ENCODE data around the gene NFIA. TPM values are rescaled to one million over a fixed set of nuclear protein-coding genes. Genes with fewer than 3 reads are reported as not detected.

Gene NFIA
- total and polyA plus RNA-seq, 2 of the 13 experiments (the other 11 are each of a cell fraction or from before 2014, with no cell fraction given), result 14.7 to 28.5 TPM

DNA sequence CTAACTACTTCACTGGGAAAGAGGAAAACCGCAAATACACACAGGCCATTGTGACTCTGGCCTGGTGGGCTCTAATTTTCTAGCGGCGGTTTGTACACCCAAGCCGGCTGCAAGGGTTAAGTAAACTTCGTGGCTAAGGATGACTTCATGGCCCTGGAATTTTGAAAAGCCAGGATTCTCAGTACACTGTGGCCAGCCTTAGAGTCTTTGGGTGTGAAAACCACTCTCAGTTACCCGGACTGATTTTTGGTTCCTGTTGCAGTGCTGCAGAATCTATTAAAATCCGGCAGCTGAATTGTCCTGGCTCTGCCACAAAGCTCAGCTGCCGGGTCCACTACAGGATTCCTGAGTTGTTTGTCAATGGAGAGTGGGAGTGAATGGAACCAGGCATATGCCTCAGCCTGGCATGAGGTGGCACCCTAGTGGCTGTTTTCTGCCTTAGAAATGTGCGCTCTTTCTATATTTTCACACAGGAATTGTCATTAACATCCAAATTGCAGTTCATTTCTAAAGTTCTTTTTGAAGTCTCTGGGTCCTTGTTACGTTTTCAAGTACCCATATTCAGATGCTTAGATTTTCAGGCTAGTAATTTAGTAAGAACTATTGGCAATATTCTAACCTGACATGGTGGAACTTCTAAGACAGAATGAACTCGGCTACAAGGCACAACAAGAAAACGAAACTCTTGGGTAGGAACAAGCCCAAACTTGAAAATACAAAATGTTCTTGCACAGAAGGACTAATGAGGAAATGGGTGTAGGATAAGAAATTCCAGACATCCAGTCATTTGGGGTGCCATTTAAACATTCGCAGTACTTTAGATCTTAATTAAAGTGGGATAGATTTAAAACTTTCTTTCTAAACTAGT, 255.9 kb downstream of the NFIA start (continued):
- no peak for TF ChIP-seq SRSF4 (IDR thresholded peaks at IDR 0.05; ENCODE audit: low read depth, low read length, poor library complexity, severe bottlenecking)
- no peak for TF ChIP-seq TAF15 (IDR thresholded peaks at IDR 0.05; ENCODE audit: low read depth, low read length, poor library complexity, severe bottlenecking)
- TF ChIP-seq PHF21A (CRISPR knock-in tag; IDR thresholded peaks at IDR 0.05), result peak; percentile 83
- TF ChIP-seq, protein P1, sequence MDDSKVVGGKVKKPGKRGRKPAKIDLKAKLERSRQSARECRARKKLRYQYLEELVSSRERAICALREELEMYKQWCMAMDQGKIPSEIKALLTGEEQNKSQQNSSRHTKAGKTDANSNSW (CRISPR knock-in tag; IDR thresholded peaks at IDR 0.05; ENCODE audit: borderline replicate concordance), result no peak
- TF ChIP-seq ZFP41 (CRISPR knock-in tag; IDR thresholded peaks at IDR 0.05; ENCODE audit: borderline replicate concordance), result no peak
- TF ChIP-seq TMF1 (CRISPR knock-in tag; IDR thresholded peaks at IDR 0.05; ENCODE audit: low read depth), result no peak
- TF ChIP-seq JUND (CRISPR knock-in tag; IDR thresholded peaks at IDR 0.05), result peak; percentile 97
- TF ChIP-seq ZNF552 (CRISPR knock-in tag; IDR thresholded peaks at IDR 0.05; ENCODE audit: borderline replicate concordance), result no peak
- TF ChIP-seq ZNF703 (CRISPR knock-in tag; IDR thresholded peaks at IDR 0.05; ENCODE audit: borderline replicate concordance), result no peak
- no peak for TF ChIP-seq ZNF3 (CRISPR knock-in tag; IDR thresholded peaks at IDR 0.05)
- TF ChIP-seq RFXANK (CRISPR knock-in tag; IDR thresholded peaks at IDR 0.05), result no peak
- no peak for TF ChIP-seq ZNF30 (CRISPR knock-in tag; IDR thresholded peaks at IDR 0.05)
- TF ChIP-seq SETDB1 (CRISPR knock-in tag; IDR thresholded peaks at IDR 0.05; ENCODE audit: borderline replicate concordance), result no peak
- TF ChIP-seq ZNF326 (CRISPR knock-in tag; IDR thresholded peaks at IDR 0.05; ENCODE audit: borderline replicate concordance), result no peak
- TF ChIP-seq ATM (IDR thresholded peaks at IDR 0.05; ENCODE audit: borderline replicate concordance), result no peak
- no peak for TF ChIP-seq RBM39 (IDR thresholded peaks at IDR 0.05; ENCODE audit: low read depth, low read length, poor library complexity, severe bottlenecking)
- TF ChIP-seq ZBTB20 (CRISPR knock-in tag; IDR thresholded peaks at IDR 0.05; ENCODE audit: borderline replicate concordance, low read depth), result 0 out of 2 replicates have a peak, but pooled peaks have one; percentile 43
- TF ChIP-seq ZNF652 (CRISPR knock-in tag; IDR thresholded peaks at IDR 0.05; ENCODE audit: borderline replicate concordance, low read depth), result peak; percentile 99
- TF ChIP-seq, protein P2, sequence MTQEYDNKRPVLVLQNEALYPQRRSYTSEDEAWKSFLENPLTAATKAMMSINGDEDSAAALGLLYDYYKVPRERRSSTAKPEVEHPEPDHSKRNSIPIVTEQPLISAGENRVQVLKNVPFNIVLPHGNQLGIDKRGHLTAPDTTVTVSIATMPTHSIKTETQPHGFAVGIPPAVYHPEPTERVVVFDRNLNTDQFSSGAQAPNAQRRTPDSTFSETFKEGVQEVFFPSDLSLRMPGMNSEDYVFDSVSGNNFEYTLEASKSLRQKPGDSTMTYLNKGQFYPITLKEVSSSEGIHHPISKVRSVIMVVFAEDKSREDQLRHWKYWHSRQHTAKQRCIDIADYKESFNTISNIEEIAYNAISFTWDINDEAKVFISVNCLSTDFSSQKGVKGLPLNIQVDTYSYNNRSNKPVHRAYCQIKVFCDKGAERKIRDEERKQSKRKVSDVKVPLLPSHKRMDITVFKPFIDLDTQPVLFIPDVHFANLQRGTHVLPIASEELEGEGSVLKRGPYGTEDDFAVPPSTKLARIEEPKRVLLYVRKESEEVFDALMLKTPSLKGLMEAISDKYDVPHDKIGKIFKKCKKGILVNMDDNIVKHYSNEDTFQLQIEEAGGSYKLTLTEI (CRISPR knock-in tag; conservative IDR thresholded peaks at IDR 0.05), result no peak
- no peak for TF ChIP-seq MXD4 (CRISPR knock-in tag; IDR thresholded peaks at IDR 0.05)
- TF ChIP-seq ZSCAN31 (CRISPR knock-in tag; IDR thresholded peaks at IDR 0.05; ENCODE audit: low read depth), result no peak
- TF ChIP-seq ZNF333 (CRISPR knock-in tag; IDR thresholded peaks at IDR 0.05; ENCODE audit: borderline replicate concordance), result no peak
- TF ChIP-seq, protein P3, sequence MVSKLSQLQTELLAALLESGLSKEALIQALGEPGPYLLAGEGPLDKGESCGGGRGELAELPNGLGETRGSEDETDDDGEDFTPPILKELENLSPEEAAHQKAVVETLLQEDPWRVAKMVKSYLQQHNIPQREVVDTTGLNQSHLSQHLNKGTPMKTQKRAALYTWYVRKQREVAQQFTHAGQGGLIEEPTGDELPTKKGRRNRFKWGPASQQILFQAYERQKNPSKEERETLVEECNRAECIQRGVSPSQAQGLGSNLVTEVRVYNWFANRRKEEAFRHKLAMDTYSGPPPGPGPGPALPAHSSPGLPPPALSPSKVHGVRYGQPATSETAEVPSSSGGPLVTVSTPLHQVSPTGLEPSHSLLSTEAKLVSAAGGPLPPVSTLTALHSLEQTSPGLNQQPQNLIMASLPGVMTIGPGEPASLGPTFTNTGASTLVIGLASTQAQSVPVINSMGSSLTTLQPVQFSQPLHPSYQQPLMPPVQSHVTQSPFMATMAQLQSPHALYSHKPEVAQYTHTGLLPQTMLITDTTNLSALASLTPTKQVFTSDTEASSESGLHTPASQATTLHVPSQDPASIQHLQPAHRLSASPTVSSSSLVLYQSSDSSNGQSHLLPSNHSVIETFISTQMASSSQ (IDR thresholded peaks at IDR 0.05; ENCODE audit: low read depth), result no peak
- TF ChIP-seq, protein P3 (CRISPR knock-in tag; IDR thresholded peaks at IDR 0.05; ENCODE audit: borderline replicate concordance), result peak; percentile 19; the same call in 1 of the 2 replicates
